C4-2B (cell line): ENCODE data around the gene PEPD.

Experiments used
- H3K27ac ChIP-seq: fragments of 450-650 bp; 2 replicates; pipeline ENCODE4 v1.5.1; 2017
- ZFX ChIP-seq: fragments of 450-650 bp; IDR thresholded peaks from 2 replicates; pipeline ENCODE4 v1.6.1; 2017
- TF ChIP-seq, protein P1 (sequence below): fragments of 450-650 bp; conservative IDR thresholded peaks from 2 replicates; pipeline ENCODE4 v1.5.1; 2017; ENCODE audit warnings: mild to moderate bottlenecking

PEPD gene

GRCh38 chr19:33471111-33471996, 50.2 kb downstream of the PEPD start:
- no peak for TF ChIP-seq ZFX
- TF ChIP-seq, protein P1, sequence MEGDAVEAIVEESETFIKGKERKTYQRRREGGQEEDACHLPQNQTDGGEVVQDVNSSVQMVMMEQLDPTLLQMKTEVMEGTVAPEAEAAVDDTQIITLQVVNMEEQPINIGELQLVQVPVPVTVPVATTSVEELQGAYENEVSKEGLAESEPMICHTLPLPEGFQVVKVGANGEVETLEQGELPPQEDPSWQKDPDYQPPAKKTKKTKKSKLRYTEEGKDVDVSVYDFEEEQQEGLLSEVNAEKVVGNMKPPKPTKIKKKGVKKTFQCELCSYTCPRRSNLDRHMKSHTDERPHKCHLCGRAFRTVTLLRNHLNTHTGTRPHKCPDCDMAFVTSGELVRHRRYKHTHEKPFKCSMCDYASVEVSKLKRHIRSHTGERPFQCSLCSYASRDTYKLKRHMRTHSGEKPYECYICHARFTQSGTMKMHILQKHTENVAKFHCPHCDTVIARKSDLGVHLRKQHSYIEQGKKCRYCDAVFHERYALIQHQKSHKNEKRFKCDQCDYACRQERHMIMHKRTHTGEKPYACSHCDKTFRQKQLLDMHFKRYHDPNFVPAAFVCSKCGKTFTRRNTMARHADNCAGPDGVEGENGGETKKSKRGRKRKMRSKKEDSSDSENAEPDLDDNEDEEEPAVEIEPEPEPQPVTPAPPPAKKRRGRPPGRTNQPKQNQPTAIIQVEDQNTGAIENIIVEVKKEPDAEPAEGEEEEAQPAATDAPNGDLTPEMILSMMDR, result no peak
- no peak overlapping the region for H3K27ac ChIP-seq

DNA sequence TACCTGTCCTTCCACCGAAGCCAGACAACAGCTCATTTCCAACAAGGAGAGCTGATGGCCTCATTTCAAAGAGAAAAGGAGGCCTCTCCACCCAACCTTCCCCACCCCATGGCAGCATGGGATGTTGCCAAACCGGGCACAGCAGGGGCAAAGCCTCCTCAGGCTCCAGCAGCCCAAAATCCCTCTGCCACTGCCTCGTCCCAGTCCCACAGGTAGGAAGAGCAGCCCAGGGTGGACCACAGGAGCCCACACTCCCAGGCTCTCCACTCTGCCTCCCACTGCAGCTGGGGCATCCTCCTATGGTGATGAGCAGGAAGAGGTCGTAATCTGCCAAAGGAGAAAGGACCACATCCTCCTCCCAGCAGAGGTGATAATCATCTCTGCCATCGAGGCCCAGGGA, 50.9 kb downstream of the PEPD start:
- no peak overlapping the region for H3K27ac ChIP-seq
- no peak for TF ChIP-seq ZFX
- TF ChIP-seq, protein P1, result no peak

DNA sequence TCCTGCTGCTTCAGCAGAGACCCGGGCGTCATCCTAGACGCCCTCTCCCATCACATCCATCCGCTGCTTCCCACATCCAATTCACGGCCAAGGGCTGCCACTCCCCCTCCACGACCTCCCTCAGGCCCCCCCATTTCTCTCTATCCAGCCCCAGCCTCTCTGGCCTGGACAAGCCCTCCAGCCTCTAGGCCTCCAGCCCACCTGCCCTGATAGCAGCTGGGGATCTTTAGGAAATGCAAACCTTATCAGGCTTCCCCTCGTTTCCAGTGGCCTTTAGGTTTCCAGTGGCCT, 51.6 kb downstream of the PEPD start:
- H3K27ac ChIP-seq, result no peak overlapping the region
- no peak for TF ChIP-seq ZFX
- TF ChIP-seq, protein P1, result no peak

GRCh38 chr19:33469171-33470039, 52.2 kb downstream of the PEPD start:
- H3K27ac ChIP-seq, result no peak overlapping the region
- no peak for TF ChIP-seq ZFX
- TF ChIP-seq, protein P1, result no peak

DNA sequence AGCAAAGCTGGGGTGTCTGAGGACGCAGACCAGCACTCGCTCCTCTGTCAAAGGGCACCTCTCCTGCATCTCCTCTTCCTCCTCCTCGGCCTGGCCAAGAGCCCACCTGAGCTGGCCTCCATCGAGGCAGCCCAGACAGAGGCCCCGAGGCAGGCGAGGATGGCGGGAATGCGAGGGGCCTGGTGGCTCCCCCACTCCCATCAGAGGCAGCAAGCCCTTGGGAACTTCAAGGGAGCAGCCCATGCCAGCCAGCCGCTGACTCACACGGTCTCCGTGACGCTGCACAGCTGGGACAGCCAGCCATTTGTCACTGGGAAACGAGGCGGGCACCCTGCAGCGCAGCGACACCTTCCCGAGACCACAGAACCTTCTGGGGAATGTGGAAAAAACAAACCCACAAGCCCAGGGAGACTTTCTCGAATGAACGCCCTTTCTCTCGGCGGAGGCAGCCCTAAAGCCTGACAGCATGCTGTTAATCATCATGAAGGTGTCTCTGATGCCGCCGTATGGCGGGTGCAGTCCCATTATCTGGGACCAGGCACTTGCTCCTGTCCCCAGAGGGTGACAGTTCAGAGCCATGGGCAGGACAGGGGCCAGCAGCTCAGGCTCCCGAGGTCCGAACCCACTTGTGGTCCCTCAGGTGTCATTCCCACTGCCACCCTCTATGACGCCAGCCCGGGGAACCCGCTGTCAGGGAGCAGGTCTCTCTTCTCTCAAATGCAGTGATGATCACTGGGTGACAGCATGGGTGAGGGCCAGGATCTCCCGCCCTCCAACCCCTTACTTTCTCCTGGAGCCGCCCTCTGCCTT, 53.0 kb downstream of the PEPD start:
- no peak overlapping the region for H3K27ac ChIP-seq
- TF ChIP-seq, protein P1, result no peak
- TF ChIP-seq ZFX, result no peak

DNA sequence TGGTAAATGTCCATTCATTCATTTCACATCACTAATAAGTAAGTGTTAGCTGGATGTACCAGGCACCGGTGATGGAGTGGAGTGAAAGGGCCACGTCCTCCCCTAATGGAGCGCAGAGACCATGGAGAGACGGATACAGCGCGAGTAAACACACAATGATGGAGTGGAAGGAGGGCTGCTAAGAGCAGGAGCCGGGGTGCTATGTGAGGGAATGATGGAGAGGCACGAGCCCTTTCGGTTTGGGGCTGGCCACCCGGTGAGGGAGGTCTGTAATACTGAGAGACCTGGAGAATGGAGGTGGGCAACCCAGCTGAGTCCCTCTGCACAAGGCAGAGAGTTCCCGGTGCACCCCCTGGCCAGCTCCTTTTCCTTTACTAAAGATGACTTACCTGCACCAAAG, 53.7 kb downstream of the PEPD start:
- TF ChIP-seq ZFX, result no peak
- TF ChIP-seq, protein P1, result no peak
- no peak overlapping the region for H3K27ac ChIP-seq
